A549 treated with GW870086 at 1 μM for 4 hours (cell line): Measurements from ENCODE around the gene GOLGA6L6. TPM values are rescaled to one million over a fixed set of nuclear protein-coding genes. Genes with fewer than 3 reads are reported as not detected.

Experiments used
- total RNA-seq: library from RNA; stranded (reverse); fragments of 200-300 nt; extraction: Qiagen RNA extraction; gene quantifications from 5 replicates; pipeline ENCODE4 v1.2.3, GENCODE V29; 2022; ENCODE audit warnings: low read depth

The GOLGA6L6 gene, protein sequence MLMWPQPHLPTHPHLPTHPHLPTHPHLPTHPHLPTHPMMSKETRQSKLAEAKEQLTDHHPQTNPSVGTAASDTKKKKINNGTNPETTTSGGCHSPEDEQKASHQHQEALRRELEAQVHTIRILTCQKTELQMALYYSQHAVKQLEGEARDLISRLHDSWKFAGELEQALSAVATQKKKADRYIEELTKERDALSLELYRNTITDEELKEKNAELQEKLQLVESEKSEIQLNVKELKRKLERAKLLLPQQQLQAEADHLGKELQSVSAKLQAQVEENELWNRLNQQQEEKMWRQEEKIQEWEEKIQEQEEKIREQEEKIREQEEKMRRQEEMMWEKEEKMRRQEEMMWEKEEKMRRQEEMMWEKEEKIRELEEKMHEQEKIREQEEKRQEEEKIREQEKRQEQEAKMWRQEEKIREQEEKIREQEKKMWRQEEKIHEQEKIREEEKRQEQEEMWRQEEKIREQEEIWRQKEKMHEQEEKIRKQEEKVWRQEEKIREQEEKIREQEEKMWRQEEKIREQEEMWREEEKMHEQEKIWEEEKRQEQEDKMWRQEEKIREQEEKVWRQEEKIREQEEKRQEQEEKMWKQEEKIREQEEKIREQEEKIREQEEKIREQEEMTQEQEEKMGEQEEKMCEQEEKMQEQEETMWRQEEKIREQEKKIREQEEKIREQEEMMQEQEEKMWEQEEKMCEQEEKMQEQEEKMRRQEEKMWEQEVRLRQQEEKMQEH
- not detected in 5 replicates for total RNA-seq

GRCh38 chr15:20541700-20542099, at the start of gene GOLGA6L6:
TSS of gene GOLGA6L6 (minus strand) at chr15:20541800. CDS start at chr15:20541709, 91 bp downstream.

